ENCODE measurements around the gene SCUBE1. TPM values are rescaled to one million over a fixed set of nuclear protein-coding genes. Genes with fewer than 3 reads are reported as not detected.

SCUBE1 gene
- total and polyA plus RNA-seq, 2 experiments from 2014 or later, result 0.81 to 3.2 TPM

GRCh38 chr22:43208703-43209522 lies 134.3 kb downstream of the SCUBE1 start:
- H3K79me2 ChIP-seq (replicated peaks; ENCODE audit: insufficient read depth), result no peaks in the 10 kb centered on the region
- no peaks in the 10 kb centered on the region for H3K9me2 ChIP-seq (ENCODE audit: insufficient read depth)
- no peak overlapping the region for H3K4me3 Mint-ChIP-seq
- H3K36me3 ChIP-seq (ENCODE audit: insufficient read depth), result no peaks in the 10 kb centered on the region
- H3K27ac Mint-ChIP-seq, result no peak overlapping the region
- H2AFZ ChIP-seq, result no peak overlapping the region
- no peak overlapping the region for H3K4me2 ChIP-seq
- peaks cover 17% of the 10 kb centered on the region for H3K27me3 Mint-ChIP-seq (ENCODE audit: insufficient read depth, low read depth, poor library complexity)
- H3K36me3 Mint-ChIP-seq (ENCODE audit: low read depth), result no peaks in the 10 kb centered on the region
- no peaks in the 10 kb centered on the region for H3K9me3 Mint-ChIP-seq
- peaks cover 11% of the 10 kb centered on the region for H3K4me1 Mint-ChIP-seq
- ATAC-seq (no peak), DNase-seq (ENCODE audit: low spot score) (no peak)
- H3K27ac ChIP-seq (ENCODE audit: low read depth), result no peak overlapping the region
- no peak overlapping the region for H3K4me3 ChIP-seq
- H3K4me1 ChIP-seq (ENCODE audit: insufficient read depth), result peaks cover 4% of the 10 kb centered on the region; the same call in 1 of the 2 replicates
- H4K20me1 ChIP-seq (replicated peaks; ENCODE audit: insufficient read depth), result no peaks in the 10 kb centered on the region
- TF ChIP-seq EZH2 (IDR thresholded peaks at IDR 0.05; ENCODE audit: low read depth, unreplicated experiment), result no peak
- H3F3A ChIP-seq (replicated peaks; ENCODE audit: low read depth), result 0 out of 2 replicates have a peak, but pooled peaks cover 4% of the 10 kb centered on the region
- H3K27me3 ChIP-seq (ENCODE audit: insufficient read depth), result no peaks in the 10 kb centered on the region

- Histone ChIP-seq H4K20me1 (replicated peaks; ENCODE audit: insufficient read depth) (no peaks in the 10 kb centered on the region), H3K79me2 (replicated peaks; ENCODE audit: insufficient read depth) (no peaks in the 10 kb centered on the region), H3K9me2 (ENCODE audit: insufficient read depth) (no peaks in the 10 kb centered on the region), H3F3A (replicated peaks; ENCODE audit: low read depth) (no peaks in the 10 kb centered on the region), H3K36me3 (ENCODE audit: insufficient read depth) (no peaks in the 10 kb centered on the region), H3K4me1 (ENCODE audit: insufficient read depth) (peaks cover 3% of the 10 kb centered on the region; the same call in 1 of the 2 replicates), H3K4me3 (no peak overlapping the region), H3K27ac (ENCODE audit: low read depth) (no peak overlapping the region), H3K4me2 (no peak overlapping the region), H3K27me3 (ENCODE audit: insufficient read depth) (no peaks in the 10 kb centered on the region), H2AFZ (no peak overlapping the region)
- no peaks in the 10 kb centered on the region for H3K9me3 Mint-ChIP-seq
- H3K4me3 Mint-ChIP-seq, result no peak overlapping the region
- peaks cover 15% of the 10 kb centered on the region for H3K27me3 Mint-ChIP-seq (ENCODE audit: insufficient read depth, low read depth, poor library complexity)
- TF ChIP-seq CREB1 (CRISPR knock-in tag; IDR thresholded peaks at IDR 0.05; ENCODE audit: low read depth), result no peak
- TF ChIP-seq ZNF462 (CRISPR knock-in tag; IDR thresholded peaks at IDR 0.05), result no peak
- no peak for TF ChIP-seq ZNF114 (CRISPR knock-in tag; IDR thresholded peaks at IDR 0.05)
- TF ChIP-seq ZNF331 (CRISPR knock-in tag; IDR thresholded peaks at IDR 0.05; ENCODE audit: low read depth), result no peak
- TF ChIP-seq REST (IDR thresholded peaks at IDR 0.05; ENCODE audit: unreplicated experiment), result no peak
- H3K36me3 Mint-ChIP-seq (ENCODE audit: low read depth), result no peaks in the 10 kb centered on the region
- DNase-seq (ENCODE audit: low spot score) (no peak), ATAC-seq (no peak)
- H3K27ac Mint-ChIP-seq, result no peak overlapping the region
- peaks cover 8% of the 10 kb centered on the region; the same call in 2 of the 3 replicates for H3K4me1 Mint-ChIP-seq
Observed at GRCh38 chr22:43207849-43208702, 135.1 kb downstream of the SCUBE1 start.
